GM12873 (cell line): ENCODE data around the gene SUPT6H.

Source experiments
- CTCF ChIP-seq: IDR thresholded peaks from 2 replicates; pipeline ENCODE4 v1.5.1; 2012; ENCODE audit warnings: low read depth, mild to moderate bottlenecking, moderate library complexity, low read length, control low read depth; ENCODE audit not compliant: insufficient read depth; ENCODE audit errors: missing control alignments

SUPT6H gene

DNA sequence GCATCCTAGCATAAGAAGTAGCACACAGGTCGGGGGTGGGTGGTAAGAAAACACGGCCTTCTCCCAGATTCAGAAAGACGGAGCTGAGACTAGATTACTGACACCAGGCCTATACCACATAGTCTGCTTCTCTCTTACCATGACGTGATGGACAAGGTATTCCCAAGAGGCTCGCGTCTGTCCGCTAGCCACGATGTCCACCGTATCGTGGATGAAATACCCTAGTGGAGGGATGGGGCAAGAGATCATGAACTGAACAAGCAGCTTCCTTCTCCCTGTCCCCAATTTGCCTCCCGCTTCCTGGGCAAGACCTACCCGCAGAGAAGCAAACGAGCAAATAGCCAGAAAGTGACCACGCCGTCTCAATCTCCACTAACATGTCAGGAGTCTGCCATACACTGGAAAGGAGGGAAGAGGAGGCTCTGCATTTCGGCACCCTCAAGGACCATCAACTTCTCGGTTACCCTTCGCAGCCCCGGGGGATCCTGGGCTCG, 63.2 kb downstream of the SUPT6H start:
- peak; percentile 43 for TF ChIP-seq CTCF

DNA sequence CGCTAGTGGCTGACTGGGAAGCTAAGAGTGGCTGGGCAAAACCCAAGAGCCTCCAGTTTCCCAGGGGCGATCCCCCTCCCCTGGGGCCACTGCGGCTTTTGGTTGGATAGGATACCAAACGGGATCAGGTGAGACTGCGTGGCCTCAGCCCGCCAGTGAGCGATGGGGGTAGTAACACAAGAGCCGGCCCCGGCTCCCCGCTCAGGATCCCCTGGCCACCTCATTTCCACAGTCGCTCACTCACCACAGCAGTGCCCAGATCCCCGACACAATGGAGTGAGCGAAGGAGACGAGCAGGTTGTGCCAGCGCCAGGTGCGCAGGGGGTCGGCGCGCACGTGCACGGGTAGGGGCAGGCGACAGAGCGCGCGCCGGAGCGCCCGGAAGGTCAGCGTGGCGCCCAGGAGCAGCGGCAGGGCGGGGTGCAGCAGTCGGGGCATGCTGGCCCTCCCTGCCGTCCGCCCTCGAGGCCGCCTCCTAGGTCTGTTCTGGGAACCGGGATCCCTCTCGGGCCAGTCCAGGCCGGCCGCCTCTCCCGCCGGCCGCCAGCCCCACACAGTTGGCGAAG, 63.7 kb downstream of the SUPT6H start:
- no peak for TF ChIP-seq CTCF

DNA sequence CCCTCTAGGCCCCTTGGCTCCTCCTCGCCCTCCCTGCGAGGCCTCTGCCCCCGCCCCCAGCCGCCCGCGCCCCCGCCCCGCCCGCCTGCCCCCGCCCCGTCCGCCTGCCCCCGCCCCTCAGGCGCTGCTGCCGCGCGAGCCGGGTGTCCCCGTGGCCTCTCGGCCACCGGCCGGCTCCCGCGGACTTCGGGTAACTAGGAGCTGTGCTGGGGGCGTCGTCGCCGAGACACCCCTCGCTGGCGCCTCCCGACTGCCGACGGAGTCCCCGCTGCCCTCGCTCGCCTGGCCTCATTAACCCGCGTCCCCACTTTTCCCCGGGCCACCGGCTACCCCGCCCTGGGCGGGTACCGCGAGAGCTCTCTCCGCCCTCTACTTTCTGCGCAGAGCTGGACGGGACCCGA, 64.2 kb downstream of the SUPT6H start, which contains the start of gene TLCD1:
Gene TLCD1 (minus strand): TSS at position 8 of the 401 bp plus-strand sequence. CDS start 136 bp downstream, outside the sequence.
- TF ChIP-seq CTCF = no peak

DNA sequence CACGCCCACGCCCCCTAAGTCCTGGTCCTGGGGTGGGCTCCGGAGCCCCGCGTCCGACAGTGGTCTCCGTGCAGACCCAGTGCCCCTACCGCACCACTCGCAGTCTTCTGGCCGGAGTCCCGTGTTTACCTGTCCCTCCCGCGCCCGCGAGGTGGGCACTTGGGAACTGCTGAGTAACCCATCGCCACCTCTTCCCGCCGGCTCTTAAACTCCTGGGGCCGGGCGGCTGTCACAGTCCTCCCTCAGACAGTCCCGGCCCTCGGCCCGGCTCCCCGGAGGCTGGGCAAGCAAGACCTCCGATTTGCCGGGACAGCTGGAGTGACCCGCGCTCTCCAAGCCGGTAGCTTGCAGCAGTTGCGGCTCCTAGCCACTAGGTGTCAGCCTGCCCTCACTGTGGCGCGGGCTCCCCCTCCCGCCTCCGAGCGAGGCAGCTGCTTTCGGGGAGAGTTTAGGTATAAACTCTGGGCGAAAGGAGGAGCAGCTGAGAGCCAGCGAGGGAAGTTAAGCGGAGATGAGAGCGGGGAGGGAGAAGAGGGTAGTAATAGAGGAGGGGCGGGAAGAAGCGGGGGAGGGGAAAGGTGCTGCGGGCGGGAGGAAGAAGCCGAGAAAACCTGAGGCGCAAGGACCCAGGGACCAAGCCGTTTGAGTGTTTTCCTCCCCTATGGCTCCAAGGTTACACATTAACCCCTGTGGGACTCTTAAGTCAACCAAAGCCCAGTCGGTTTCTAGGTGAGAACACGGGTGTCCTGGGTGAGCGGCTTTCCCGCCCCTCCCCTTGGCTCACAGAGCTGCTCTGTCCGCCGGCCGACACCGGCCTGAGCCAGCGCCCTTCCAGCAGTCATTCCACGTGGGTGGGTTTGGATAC, 64.9 kb downstream of the SUPT6H start:
- peak; percentile 97 for TF ChIP-seq CTCF

DNA sequence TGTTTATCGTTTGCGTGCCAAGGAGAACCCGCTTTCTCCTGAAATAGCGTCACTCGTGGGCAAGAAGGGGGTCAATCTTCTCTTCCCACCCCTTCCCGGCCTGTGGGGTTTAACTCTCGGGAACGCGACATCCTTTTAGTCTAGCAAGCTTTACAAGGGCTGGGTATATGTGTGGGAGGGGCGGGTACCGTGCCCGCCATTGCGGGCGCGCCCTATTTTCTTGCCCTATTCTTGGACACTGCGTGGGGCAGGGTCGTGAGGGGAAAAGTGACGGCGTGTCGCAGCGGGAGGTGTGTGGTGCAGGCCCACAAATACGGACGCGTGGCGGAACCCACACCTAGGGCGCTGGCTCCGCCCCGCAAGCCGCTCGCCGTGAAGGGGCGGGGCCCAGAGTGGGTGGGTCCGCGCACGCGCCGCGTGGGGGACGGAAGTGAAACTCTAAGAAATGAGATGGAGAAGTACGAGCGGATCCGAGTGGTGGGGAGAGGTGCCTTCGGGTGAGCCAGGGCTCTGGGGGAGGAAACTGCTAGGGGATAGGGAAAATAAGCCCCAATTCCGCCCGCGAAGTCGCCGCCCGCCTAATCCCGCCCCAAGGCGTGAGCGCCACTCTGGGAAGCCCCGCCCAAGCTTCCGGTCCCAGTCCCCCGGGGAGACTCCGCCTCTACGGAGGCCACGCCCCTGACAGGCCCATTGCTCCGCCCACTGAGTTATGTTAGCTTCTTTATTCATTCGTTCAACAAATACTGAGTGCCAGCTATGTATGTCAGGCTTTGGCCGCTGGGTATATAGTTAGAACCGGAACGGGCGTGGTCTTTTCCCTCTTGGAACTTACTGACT, 66.6 kb downstream of the SUPT6H start, which contains the start of gene NEK8:
Gene NEK8 (plus strand): TSS at position 425 of the 837 bp plus-strand sequence. CDS start 26 bp downstream, at position 451.
- no peak for TF ChIP-seq CTCF

DNA sequence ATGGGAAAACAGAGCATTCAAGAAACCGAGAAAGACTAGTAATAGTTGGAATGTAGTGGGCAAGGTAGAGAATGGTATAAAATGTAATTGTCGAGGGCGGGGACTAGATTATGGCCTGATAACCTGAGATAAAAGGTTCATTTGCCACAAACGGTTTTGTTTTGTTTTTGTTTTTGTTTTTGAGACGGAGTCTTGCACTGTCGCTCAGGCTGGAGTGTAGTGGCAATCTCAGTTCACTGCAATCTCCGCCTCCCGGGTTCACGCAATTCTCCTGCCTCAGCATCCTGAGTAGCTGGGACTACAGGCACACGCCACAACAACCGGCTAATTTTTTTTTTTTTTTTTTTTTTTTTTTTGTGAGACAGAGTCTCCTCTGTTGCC, 67.9 kb downstream of the SUPT6H start:
- TF ChIP-seq CTCF = no peak

DNA sequence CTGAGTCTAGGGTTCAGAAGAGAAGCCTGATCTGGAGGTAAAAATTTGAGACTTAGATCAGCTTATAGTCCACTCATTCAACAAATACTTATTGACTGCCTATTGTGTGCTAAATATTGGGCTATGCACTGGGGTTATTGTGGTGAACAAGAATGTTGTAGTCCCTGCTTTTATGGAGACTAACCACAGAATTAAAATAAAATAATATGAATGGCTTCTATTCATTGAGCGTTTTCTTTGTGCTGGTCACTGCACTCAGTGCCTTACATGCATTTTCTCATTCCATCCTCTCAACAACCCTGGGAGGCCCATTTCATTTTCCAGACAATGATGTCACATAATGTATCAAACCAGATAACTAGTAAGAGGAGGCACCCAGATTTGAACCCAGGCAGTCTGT, 71.3 kb downstream of the SUPT6H start:
- no peak for TF ChIP-seq CTCF
